Naive B cell (primary cell): ENCODE data around the gene KIF18A. TPM values are rescaled to one million over a fixed set of nuclear protein-coding genes. Genes with fewer than 3 reads are reported as not detected.

Experiments
- polyA plus RNA-seq, 6 donors: library from polyadenylated mRNA; unstranded; fragments of 300-500 nt; fragmentation: Illumina TruSeq; gene quantifications; one replicate each; pipeline ENCODE4 v1.2.3, GENCODE V29; 2021; ENCODE audit warnings: low read depth in 6 of 6

KIF18A gene
- polyA plus RNA-seq, 6 donors from 2014 or later, result 0.84 to 3.8 (median 1.6) TPM; not detected in 1

Other genes with a start within 250 kb of the KIF18A start
- gene METTL15, start 232 bp upstream of the KIF18A start, polyA plus RNA-seq, result 1 to 10 TPM; 5.0 to 7.8 (median 6.4) TPM